Peyer's patch (tissue), 4 donors: ENCODE data around the gene CDKN1C. TPM values are rescaled to one million over a fixed set of nuclear protein-coding genes. Genes with fewer than 3 reads are reported as not detected.
A peak's percentile ranks its signal among the peaks of the same experiment; 100 is the strongest.

Source experiments
- DNase-seq, 3 donors: peaks; one replicate each; pipeline ENCODE4 v3.0.0-alpha.2; 2017 to 2019
- H3K27ac ChIP-seq, 4 donors: fragments of 200-600 bp; sonication (generic); one replicate each; pipeline ENCODE4 v1.5.1; 2016 to 2019
- H3K27me3 ChIP-seq, 2 donors: fragments of 200-600 bp; sonication (generic); one replicate each; pipeline ENCODE4 v1.5.1; 2019
- H3K36me3 ChIP-seq, 3 donors: fragments of 200-600 bp; sonication (generic); one replicate each; pipeline ENCODE4 v1.5.1; 2016 to 2019
- H3K4me1 ChIP-seq, 4 donors: fragments of 200-600 bp; sonication (generic); one replicate each; pipeline ENCODE4 v1.5.1; 2016 to 2019
- H3K4me3 ChIP-seq, 4 donors: fragments of 200-600 bp; sonication (generic); 1 replicate in 3 of 4; 2 replicates in 1 of 4; pipeline ENCODE4 v1.5.1; 2016 to 2019; ENCODE audit warnings: mild to moderate bottlenecking in 1 of 4
- H3K9me3 ChIP-seq, 4 donors: fragments of 200-600 bp; sonication (generic); one replicate each; pipeline ENCODE4 v1.5.1; 2016 to 2019; ENCODE audit warnings: mild to moderate bottlenecking in 1 of 4
- POLR2A ChIP-seq, 2 donors: fragments of 450-650 bp; IDR thresholded peaks; one replicate each; pipeline ENCODE4 v1.5.1; 2017; ENCODE audit warnings: antibody characterized with exemption in 2 of 2, mild to moderate bottlenecking in 2 of 2, moderate library complexity in 2 of 2
- total RNA-seq, 4 donors: library from RNA; depleted of rRNA; stranded (reverse); fragments of >200 nt; gene quantifications; one replicate each; pipeline ENCODE4 v1.1.0, GENCODE V29; 2016
- TF ChIP-seq, protein P1 (sequence below), 6 experiments: fragments of 450-650 bp in 4 of 6; fragments of 200-600 bp in 2 of 6; sonication (generic) in 1 of 6; IDR thresholded peaks; one replicate each; pipeline ENCODE4 v1.5.1; 2017 to 2019; ENCODE audit warnings: antibody characterized with exemption in 6 of 6, mild to moderate bottlenecking in 3 of 6, moderate library complexity in 1 of 6

CDKN1C gene
- total RNA-seq, 4 donors from 2014 or later = 6.1 to 22.3 (median 11.1) TPM

DNA sequence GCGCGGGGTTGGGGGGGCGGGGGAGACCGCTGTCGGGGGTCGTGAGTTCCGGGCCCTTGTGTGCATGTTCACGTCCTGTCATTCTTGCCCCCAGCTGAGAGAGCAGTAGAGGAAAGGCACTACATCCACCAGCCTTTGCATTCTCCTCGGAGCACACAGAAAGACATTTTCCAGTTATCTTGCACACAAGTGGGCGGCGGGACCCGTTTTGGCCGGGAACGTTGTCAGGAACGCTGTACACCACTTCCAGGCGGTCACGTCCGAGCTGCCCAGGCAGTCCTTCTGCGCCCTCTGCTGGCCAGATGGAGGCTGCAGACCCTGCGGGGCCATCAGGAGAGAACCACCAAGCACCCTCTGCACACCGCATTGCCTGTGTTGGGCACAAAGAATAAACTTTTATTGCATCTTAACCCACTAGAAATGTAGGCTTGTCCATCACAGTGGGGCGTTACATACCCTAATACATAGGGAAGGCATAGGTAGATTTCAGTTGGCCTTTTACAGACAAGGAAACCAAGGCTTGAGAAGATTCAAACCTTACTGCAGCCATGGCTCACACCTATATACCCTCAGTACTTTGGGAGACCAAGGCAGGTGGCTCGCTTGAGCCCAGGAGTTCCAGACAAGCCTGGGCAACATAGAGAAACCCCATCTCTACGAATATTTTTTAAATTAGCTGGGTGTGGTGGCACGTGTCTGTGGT, 2.8 kb upstream of the CDKN1C start:
- H3K36me3 ChIP-seq = no peaks in the 10 kb centered on the region
- no peaks in the 10 kb centered on the region for H3K27me3 ChIP-seq
- no peak overlapping the region for H3K27ac ChIP-seq
- TF ChIP-seq, protein P1, sequence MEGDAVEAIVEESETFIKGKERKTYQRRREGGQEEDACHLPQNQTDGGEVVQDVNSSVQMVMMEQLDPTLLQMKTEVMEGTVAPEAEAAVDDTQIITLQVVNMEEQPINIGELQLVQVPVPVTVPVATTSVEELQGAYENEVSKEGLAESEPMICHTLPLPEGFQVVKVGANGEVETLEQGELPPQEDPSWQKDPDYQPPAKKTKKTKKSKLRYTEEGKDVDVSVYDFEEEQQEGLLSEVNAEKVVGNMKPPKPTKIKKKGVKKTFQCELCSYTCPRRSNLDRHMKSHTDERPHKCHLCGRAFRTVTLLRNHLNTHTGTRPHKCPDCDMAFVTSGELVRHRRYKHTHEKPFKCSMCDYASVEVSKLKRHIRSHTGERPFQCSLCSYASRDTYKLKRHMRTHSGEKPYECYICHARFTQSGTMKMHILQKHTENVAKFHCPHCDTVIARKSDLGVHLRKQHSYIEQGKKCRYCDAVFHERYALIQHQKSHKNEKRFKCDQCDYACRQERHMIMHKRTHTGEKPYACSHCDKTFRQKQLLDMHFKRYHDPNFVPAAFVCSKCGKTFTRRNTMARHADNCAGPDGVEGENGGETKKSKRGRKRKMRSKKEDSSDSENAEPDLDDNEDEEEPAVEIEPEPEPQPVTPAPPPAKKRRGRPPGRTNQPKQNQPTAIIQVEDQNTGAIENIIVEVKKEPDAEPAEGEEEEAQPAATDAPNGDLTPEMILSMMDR (IDR thresholded peaks at IDR 0.05) = peak; percentile 83 to 97 (median 96)
- no peak for TF ChIP-seq POLR2A (IDR thresholded peaks at IDR 0.05)
- H3K4me3 ChIP-seq = no peak overlapping the region
- no peaks in the 10 kb centered on the region for H3K9me3 ChIP-seq
- peaks cover 5 to 35% (median 21%) of the 10 kb centered on the region in 4 donors for H3K4me1 ChIP-seq
- DNase-seq = peak; percentile 89 to 97 (median 95)

DNA sequence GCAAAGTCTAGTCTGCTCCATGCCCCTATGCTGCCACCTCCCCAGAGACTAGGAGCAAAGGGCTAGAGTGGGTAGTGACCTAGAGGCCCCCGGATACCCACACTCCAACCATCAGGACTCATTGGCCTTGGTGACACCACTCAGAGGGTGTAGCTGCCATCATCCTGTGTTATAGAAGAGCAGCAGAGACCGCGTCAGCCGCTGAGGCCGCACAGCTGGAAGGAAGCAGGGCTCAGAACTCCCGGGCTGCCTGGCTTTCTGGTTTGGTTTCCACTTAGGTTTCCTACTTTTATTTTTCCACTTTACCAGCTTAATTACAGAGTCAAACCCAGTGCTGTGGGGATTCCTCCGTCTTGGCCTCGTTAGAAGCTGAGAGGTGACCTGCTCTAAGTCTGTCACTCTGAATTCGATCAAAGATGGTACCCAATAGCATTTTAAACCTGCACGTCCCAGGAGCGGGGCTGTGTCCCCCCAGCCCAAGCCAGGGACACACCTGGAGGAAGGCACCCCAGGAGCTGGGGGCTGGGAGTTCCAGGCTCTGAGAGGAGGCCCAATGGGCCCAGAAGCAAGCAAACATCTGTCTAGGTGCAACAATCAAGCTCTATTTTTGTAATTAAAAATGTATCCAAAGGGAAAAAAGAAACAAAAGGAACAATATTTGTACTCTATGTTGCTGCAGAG, 2.1 kb upstream of the CDKN1C start:
- no peaks in the 10 kb centered on the region for H3K27me3 ChIP-seq
- no peaks in the 10 kb centered on the region for H3K36me3 ChIP-seq
- H3K9me3 ChIP-seq = no peaks in the 10 kb centered on the region
- no peak for DNase-seq
- H3K4me1 ChIP-seq = peaks cover 5 to 35% (median 21%) of the 10 kb centered on the region in 4 donors
- H3K27ac ChIP-seq = no peak overlapping the region
- no peak overlapping the region for H3K4me3 ChIP-seq
- no peak for TF ChIP-seq POLR2A (IDR thresholded peaks at IDR 0.05)
- TF ChIP-seq, protein P1 (IDR thresholded peaks at IDR 0.05) = no peak

GRCh38 chr11:2886936-2887335, 1.4 kb upstream of the CDKN1C start:
- H3K4me3 ChIP-seq = no peak overlapping the region
- peaks cover 0 to 28% (median 15%) of the 10 kb centered on the region in 4 donors for H3K4me1 ChIP-seq
- DNase-seq = no peak
- no peaks in the 10 kb centered on the region for H3K9me3 ChIP-seq
- H3K27me3 ChIP-seq = no peaks in the 10 kb centered on the region
- H3K36me3 ChIP-seq = no peaks in the 10 kb centered on the region
- TF ChIP-seq, protein P1 (IDR thresholded peaks at IDR 0.05) = no peak
- no peak for TF ChIP-seq POLR2A (IDR thresholded peaks at IDR 0.05)
- peak overlapping the region in 1 of 4 donors; percentile 69 for H3K27ac ChIP-seq

DNA sequence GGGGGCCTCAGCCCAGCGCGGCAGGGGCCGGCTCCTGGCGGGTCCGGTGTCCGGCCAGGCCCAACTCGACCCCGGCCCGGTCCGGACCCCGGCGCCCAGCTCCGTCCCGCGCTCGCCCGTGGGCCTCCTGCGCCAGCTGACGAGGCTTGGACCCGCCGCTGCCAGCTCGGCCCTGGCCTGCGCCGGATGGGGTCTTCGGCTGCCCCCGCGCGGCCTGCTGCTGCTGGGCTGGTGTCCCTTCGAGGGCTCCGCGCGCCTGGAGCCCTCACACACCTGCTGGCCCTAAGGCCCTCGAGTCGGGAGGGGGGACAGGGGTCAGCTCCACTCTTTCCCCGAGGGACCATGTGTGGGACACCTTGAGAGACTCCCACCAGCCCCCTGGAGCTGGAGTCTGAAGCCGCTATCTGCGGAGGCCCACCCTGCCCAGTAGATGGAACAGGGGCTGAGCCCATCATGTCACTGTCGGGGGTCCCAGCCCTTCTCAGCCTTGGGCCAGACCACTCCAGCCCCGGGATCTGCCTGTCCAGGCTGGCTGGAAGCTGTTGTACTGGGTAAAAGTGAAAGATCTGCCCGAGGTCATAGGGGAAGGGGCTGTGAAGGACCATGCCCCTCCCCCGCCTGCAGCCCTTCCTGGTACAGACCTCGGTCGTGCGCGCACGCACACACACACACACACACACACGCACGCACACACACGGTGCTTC, 768 bp upstream of the CDKN1C start:
- Histone ChIP-seq H3K9me3 (no peaks in the 10 kb centered on the region), H3K36me3 (no peaks in the 10 kb centered on the region), H3K4me3 (peak overlapping the region; percentile 50 to 73 (median 66)), H3K27me3 (no peaks in the 10 kb centered on the region), H3K27ac (peak overlapping the region; percentile 43 to 73 (median 68)), H3K4me1 (peaks cover 0 to 23% (median 11%) of the 10 kb centered on the region in 4 donors)
- no peak for DNase-seq
- TF ChIP-seq, protein P1 (IDR thresholded peaks at IDR 0.05) = no peak
- TF ChIP-seq POLR2A (IDR thresholded peaks at IDR 0.05) = no peak

- DNase-seq = peak in 2 of 3 donors; percentile 74 to 83
- peak overlapping the region; percentile 50 to 73 (median 72) for H3K4me3 ChIP-seq
- H3K9me3 ChIP-seq = no peaks in the 10 kb centered on the region
- no peaks in the 10 kb centered on the region for H3K27me3 ChIP-seq
- no peaks in the 10 kb centered on the region for H3K36me3 ChIP-seq
- H3K4me1 ChIP-seq = peaks cover 0 to 23% (median 6%) of the 10 kb centered on the region in 4 donors
- TF ChIP-seq, protein P1 (IDR thresholded peaks at IDR 0.05) = peak in 4 of 6 experiments; percentile 26 to 61 (median 55)
- TF ChIP-seq POLR2A (IDR thresholded peaks at IDR 0.05) = no peak
- H3K27ac ChIP-seq = peak overlapping the region; percentile 62 to 83 (median 79)
Observed at GRCh38 chr11:2885017-2885677, 428 bp downstream of the CDKN1C start.
